GM12878 (cell line): ENCODE measurements around the gene TRAFD1. TPM values are rescaled to one million over a fixed set of nuclear protein-coding genes. Genes with fewer than 3 reads are reported as not detected.

Experiments used
- ATAC-seq: fragments of 200-7000 bp; cut with Tn5 transposase; 3 replicates; pipeline ENCODE4 v1.9.1; 2020; ENCODE audit warnings: mild to moderate bottlenecking, moderate library complexity
- BruUV-seq: library from RNA; stranded (reverse); fragments of 400-500 nt; replicated peaks from 2 replicates; lab custom pipeline; 2021; lab: Mats Ljungman, UMichigan
- CTCF ChIA-PET: fragments of 300-600 bp; sonication (Branson Sonifier 250); formaldehyde crosslinking; extraction: SDS; loops from one replicate; lab custom pipeline; 2021; ENCODE audit warnings: inconsistent platforms; lab: Yijun Ruan, JAX
- POLR2A ChIA-PET: fragments of 350-600 bp; formaldehyde crosslinking; extraction: SDS; loops from one replicate; lab custom pipeline; 2021; ENCODE audit warnings: inconsistent platforms; lab: Charles Lee
- RAD21 ChIA-PET: fragments of 300-600 bp; sonication (Branson Sonifier 250); formaldehyde crosslinking; loops from one replicate; lab custom pipeline; 2023; ENCODE audit warnings: antibody characterized with exemption; ENCODE audit not compliant: unreplicated experiment; lab: Charles Lee
- SMC1A ChIA-PET: fragments of 300-600 bp; sonication (Branson Sonifier 250); formaldehyde crosslinking; loops from one replicate; lab custom pipeline; 2023; ENCODE audit not compliant: unreplicated experiment, uncharacterized antibody; lab: Charles Lee
- DNase-seq: peaks from one replicate; pipeline ENCODE4 v3.0.0-alpha.2; 2011; ENCODE audit warnings: low read depth, low spot score
- FAIRE-seq: peaks from 3 replicates; lab custom pipeline; 2011; peaks lifted over from hg19 to GRCh38; lab: Jason Lieb, UNC
- H2AFZ ChIP-seq: 2 replicates; pipeline ENCODE4 v1.6.0; 2011; ENCODE audit warnings: low read depth, low read length, control low read depth; ENCODE audit not compliant: control insufficient read depth
- H3K27ac ChIP-seq: 2 replicates; pipeline ENCODE4 v1.5.1; 2011; ENCODE audit warnings: control low read depth; ENCODE audit not compliant: control insufficient read depth, insufficient read depth
- H3K27me3 ChIP-seq, 2 experiments: replicated peaks in 1 of 2; 2 replicates each; pipeline versions ENCODE4 v1.6.0 to v1.6.1; 2011; ENCODE audit warnings: low read length in 1 of 2; ENCODE audit not compliant: control insufficient read depth in 2 of 2, insufficient read depth in 2 of 2
- H3K36me3 ChIP-seq, 2 experiments: 2 replicates each; pipeline ENCODE4 v1.5.1; 2011; ENCODE audit warnings: low read length in 1 of 2; ENCODE audit not compliant: control insufficient read depth in 2 of 2, insufficient read depth in 2 of 2
- H3K4me1 ChIP-seq: 2 replicates; pipeline ENCODE4 v1.6.1; 2011; ENCODE audit warnings: mild to moderate bottlenecking, low read length, moderate library complexity, mixed read lengths; ENCODE audit not compliant: control insufficient read depth, insufficient read depth
- H3K4me2 ChIP-seq: 2 replicates; pipeline ENCODE4 v1.6.0; 2011; ENCODE audit warnings: control low read depth; ENCODE audit not compliant: control insufficient read depth, insufficient read depth
- H3K4me3 ChIP-seq: fragments of 200-600 bp; sonication (generic); 2 replicates; pipeline ENCODE4 v1.5.1; 2016
- H3K79me2 ChIP-seq: 2 replicates; pipeline ENCODE4 v1.6.0; 2011; ENCODE audit warnings: low read length; ENCODE audit not compliant: control insufficient read depth, insufficient read depth
- H3K9ac ChIP-seq: 2 replicates; pipeline ENCODE4 v1.8.0; 2011; ENCODE audit warnings: low read length, control low read depth, mixed read lengths; ENCODE audit not compliant: control insufficient read depth, insufficient read depth
- H3K9me3 ChIP-seq: replicated peaks from 3 replicates; pipeline ENCODE4 v1.5.1; 2011; ENCODE audit warnings: mild to moderate bottlenecking, low read length; ENCODE audit not compliant: control insufficient read depth, insufficient read depth
- H4K20me1 ChIP-seq: 2 replicates; pipeline ENCODE4 v1.6.0; 2011; ENCODE audit not compliant: control insufficient read depth, insufficient read depth
- CTCF ChIP-seq, 3 experiments: IDR thresholded peaks in 2 of 3; conservative IDR thresholded peaks in 1 of 3; 2 replicates each; pipeline ENCODE4 v1.5.1; 2011; ENCODE audit warnings: low read depth in 3 of 3, low read length in 3 of 3, mild to moderate bottlenecking in 3 of 3, control low read depth in 2 of 3, moderate library complexity in 2 of 3, inconsistent platforms in 1 of 3, mixed read lengths in 1 of 3; ENCODE audit not compliant: control insufficient read depth in 2 of 3, insufficient read depth in 1 of 3; ENCODE audit errors: extremely low read depth in 1 of 3
- RAD21 ChIP-seq: IDR thresholded peaks from 2 replicates; pipeline ENCODE4 v1.6.1; 2011; ENCODE audit warnings: mild to moderate bottlenecking, low read depth, low read length, moderate library complexity; ENCODE audit not compliant: insufficient read depth
- SMC3 ChIP-seq: IDR thresholded peaks from 2 replicates; pipeline ENCODE4 v1.6.1; 2011; ENCODE audit warnings: low read length, improper control_type of control experiment, borderline replicate concordance
- SUPT20H ChIP-seq: IDR thresholded peaks from 2 replicates; pipeline ENCODE4 v1.6.1; 2011; ENCODE audit warnings: low read depth, mild to moderate bottlenecking, low read length, moderate library complexity, borderline replicate concordance; ENCODE audit not compliant: control insufficient read depth
- YY1 ChIP-seq: IDR thresholded peaks from 2 replicates; pipeline ENCODE4 v1.6.1; 2011; ENCODE audit warnings: low read depth, mild to moderate bottlenecking, low read length
- WGBS: methylation state at CpG from one replicate; pipeline ENCODE4 v1.1.6; 2016; ENCODE audit warnings: low lambda C conversion rate; ENCODE audit not compliant: insufficient replicate concordance, insufficient coverage; ENCODE audit errors: missing lambda C conversion rate; 5-methylcytosine and 5-hydroxymethylcytosine counted together
- in situ Hi-C: fragments of 300-500 bp; cut with MboI; formaldehyde crosslinking; loops from 9 replicates; pipeline ENCODE4 v1.14.3; 2018; ENCODE audit warnings: mixed read lengths
- intact Hi-C: fragments of 100-400 bp; cut with micrococcal nuclease; formaldehyde crosslinking; loops from one replicate; pipeline ENCODE4 v1.14.2; 2022; ENCODE audit not compliant: unreplicated experiment
- polyA plus RNA-seq, 11 experiments: library from polyadenylated mRNA; depleted of rRNA in 4 of 11; unstranded in 6 of 11; stranded (reverse) in 5 of 11; fragments of >200 nt; fragmentation: Nextera tagmentation in 4 of 11; fragmentation: Illumina TruSeq in 1 of 11; extraction: Ambion mirVana in 4 of 11; extraction: Trizol in 1 of 11; gene quantifications; 1 replicate in 1 of 11; 2 replicates in 10 of 11; pipeline versions ENCODE4 v1.2.1 to v1.2.3, GENCODE V29; 2011 to 2016; ENCODE audit warnings: inconsistent platforms in 2 of 11, missing spikeins in 2 of 11, low read depth in 1 of 11
- total RNA-seq, 4 experiments: library from RNA; depleted of rRNA in 3 of 4; stranded (reverse); fragments of >200 nt in 3 of 4; fragmentation: Illumina TruSeq in 1 of 4; extraction: Trizol in 1 of 4; gene quantifications; 2 replicates each; pipeline versions ENCODE4 v1.2.1 to v1.2.3, GENCODE V29; 2013 to 2021

Gene TRAFD1
- total and polyA plus RNA-seq, 10 of the 15 experiments (the other 5 are each of a cell fraction or from before 2014, with no cell fraction given), result 37.2 to 55.5 (median 46.2) TPM

- in situ Hi-C loops, result loop anchor here (5.0 kb wide), 1 partner anchor 189 kb away; no protein-coding TSS in a partner anchor
These were observed 72.9 kb downstream of the TRAFD1 start for GRCh38 chr12:112198120-112198733.

More at GRCh38 chr12:112198120-112198733, 72.9 kb downstream of the TRAFD1 start:
- H3K4me2 ChIP-seq, result no peak overlapping the region
- H2AFZ ChIP-seq, result no peak overlapping the region
- H3K27ac ChIP-seq, result no peak overlapping the region
- no peak overlapping the region for H3K9ac ChIP-seq
- no peaks in the 10 kb centered on the region for H4K20me1 ChIP-seq
- POLR2A ChIA-PET, result interaction anchor here (0.6 kb wide), 1 partner anchor 253 kb away, joined by 5 read pairs; no protein-coding TSS in a partner anchor
- DNase-seq (no peak), ATAC-seq (peak; percentile 99), FAIRE-seq (peak; percentile 78)
- H3K9me3 ChIP-seq, result no peaks in the 10 kb centered on the region
- peaks cover 10 to 34% of the 10 kb centered on the region in 2 experiments for H3K36me3 ChIP-seq
- BruUV-seq, result no TSS peak
- CTCF ChIA-PET, result interaction anchor here (0.7 to 11.1 kb wide), 35 partner anchors 10 to 328 kb away, joined by 3 to 140 read pairs (median 4); partner anchors contain the start of gene TRAFD1
- no peaks in the 10 kb centered on the region for H3K4me1 ChIP-seq
- peak; percentile 67 to 72 (median 71) for TF ChIP-seq CTCF (IDR thresholded peaks at IDR 0.05 in 2 of 3, conservative IDR thresholded peaks at IDR 0.05 in 1 of 3; ENCODE audit: control insufficient read depth in 2 of 3, extremely low read depth in 1 of 3, insufficient read depth in 1 of 3, low read depth in 3 of 3, low read length in 3 of 3)
- TF ChIP-seq SUPT20H, result no peak
- TF ChIP-seq SMC3, result peak; percentile 76
- TF ChIP-seq YY1, result 0 out of 2 replicates have a peak, but pooled peaks have one; percentile 12
- TF ChIP-seq RAD21, result peak; percentile 76
- SMC1A ChIA-PET, result interaction anchor here (0.9 to 3.6 kb wide), 16 partner anchors 19 to 372 kb away, joined by 3 to 48 read pairs (median 3); no protein-coding TSS in a partner anchor
- no peak overlapping the region for H3K4me3 ChIP-seq
- RAD21 ChIA-PET, result interaction anchor here (0.6 to 4.0 kb wide), 6 partner anchors 10 to 254 kb away, joined by 3 to 76 read pairs (median 4); no protein-coding TSS in a partner anchor
- H3K79me2 ChIP-seq, result no peaks in the 10 kb centered on the region
- no peaks in the 10 kb centered on the region for H3K27me3 ChIP-seq
- WGBS, result 92% methylated on average over 9 of the region's 9 CpGs
- intact Hi-C loops, result loop anchor here (1.0 to 2.0 kb wide), 2 partner anchors 189 to 213 kb away; no protein-coding TSS in a partner anchor
